Daoy (cell line): ENCODE measurements around the gene ZNF735. TPM values are rescaled to one million over a fixed set of nuclear protein-coding genes. Genes with fewer than 3 reads are reported as not detected.
"Not testable (repeated sequence)": the region's sequence is repeated elsewhere in the genome, so short reads cannot be mapped to it uniquely, and the experiment has no call there.

ENCODE experiments used
- DNase-seq: peaks from one replicate; pipeline ENCODE4 v3.0.0-alpha.2; 2015; ENCODE audit warnings: low read depth
- total RNA-seq: library from RNA; depleted of rRNA; stranded (reverse); fragments of >200 nt; shearing (Covaris generic); gene quantifications from 2 replicates; pipeline ENCODE4 v1.2.3, GENCODE V29; 2014; rRNA removed

Gene ZNF735
- not detected in 2 replicates for total RNA-seq

DNA sequence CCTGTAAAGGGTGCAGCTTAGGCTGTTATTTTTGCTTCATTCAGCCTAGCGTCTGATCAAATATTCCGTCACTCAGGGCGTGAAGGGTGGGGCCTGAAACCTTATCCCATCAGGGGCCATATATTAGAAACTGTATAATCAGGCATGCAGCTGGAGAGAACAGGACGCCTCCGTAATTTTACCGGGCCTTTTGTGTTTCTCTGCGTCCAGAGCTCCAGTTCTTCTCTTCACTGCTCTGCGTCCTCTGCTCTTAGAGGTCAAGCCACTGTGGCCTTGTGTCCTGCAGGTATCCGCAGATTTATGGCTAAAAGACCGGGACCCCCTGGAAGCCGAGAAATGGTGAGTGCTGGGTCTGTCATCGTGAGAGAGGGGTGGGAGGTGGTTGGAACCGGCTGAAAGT is at the start of gene ZNF735:
Gene ZNF735 (plus strand): TSS at position 301 of the 400 bp plus-strand sequence. CDS start 0 bp downstream, at position 301.
- DNase-seq = no peak

DNA sequence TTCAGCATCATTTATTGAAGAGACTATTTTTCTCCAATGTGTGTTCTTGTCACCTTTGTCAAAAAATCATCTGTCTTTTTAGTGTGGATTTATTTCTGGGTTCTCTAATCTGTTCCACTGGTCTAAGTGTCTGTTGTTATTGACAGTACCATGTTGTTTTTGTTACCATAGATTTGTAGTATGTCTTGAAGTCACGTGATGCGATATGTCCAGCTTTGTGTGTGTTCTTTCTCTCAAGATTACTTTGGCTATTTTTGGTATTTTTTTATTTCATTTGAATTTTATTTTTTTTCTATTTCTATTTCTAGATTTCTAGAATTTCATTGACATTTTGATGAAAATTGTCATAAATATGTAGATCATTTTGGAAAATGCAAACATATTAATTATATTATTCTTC is 36.0 kb upstream of the ZNF735 start:
- DNase-seq = not testable (repeated sequence)

DNA sequence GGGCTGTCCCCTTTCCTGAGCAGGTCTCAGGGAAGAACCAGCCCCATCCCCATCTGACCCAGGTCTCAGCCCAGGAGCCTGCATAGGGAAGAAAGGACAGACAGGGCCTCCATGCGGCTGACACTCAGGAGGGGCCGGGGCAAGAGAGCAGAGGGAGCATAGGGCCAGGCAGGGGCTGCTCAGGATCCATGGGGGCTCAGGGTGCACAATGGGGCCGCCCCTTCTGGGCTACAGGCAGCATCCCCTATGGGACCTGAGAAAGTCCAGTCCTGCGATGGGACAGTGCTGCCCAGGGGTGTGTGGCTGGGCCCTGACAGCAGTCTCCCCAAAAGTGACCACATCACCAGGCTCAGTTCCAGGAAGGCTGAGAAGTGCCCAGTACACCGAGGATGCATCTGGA is 32.7 kb upstream of the ZNF735 start:
- no peak for DNase-seq

DNA sequence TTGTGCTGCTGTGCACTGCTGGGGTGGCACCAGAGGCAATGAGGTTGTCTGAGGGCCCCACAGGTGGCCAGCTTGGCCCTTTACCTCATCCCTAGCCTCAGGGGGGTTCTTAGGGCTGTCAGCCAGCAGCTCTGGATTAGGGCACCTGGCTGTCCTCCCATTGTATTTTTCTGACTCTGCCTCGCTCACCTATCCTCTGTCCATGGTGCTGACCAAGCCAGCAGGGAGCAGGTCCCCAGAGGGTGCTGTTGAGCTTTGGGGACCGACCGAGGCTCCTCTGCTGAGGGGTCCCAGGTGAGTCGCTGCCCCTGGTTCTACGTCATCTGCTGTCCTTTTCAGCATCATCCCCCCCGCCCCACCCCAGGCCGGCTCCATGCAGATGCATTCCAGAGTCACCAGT is 32.1 kb upstream of the ZNF735 start:
- DNase-seq = no peak

DNA sequence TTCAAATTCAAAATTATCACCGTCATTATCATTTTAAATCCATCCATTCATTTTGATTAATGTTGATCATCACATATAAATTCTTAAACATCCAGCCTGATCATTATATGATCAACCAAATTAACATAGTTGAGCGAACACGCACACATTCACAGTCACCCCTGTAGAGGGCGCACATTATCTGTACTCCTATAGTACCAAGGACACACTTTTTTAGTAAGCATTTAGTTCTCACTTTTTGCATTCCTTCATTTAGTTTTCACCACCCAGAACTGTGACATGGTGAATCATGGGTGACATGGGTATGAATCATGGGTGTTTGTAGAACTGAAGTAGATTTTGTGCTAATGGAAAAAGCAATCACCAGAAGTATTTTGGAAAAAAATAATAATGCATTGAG is 26.0 kb upstream of the ZNF735 start:
- DNase-seq = no peak

DNA sequence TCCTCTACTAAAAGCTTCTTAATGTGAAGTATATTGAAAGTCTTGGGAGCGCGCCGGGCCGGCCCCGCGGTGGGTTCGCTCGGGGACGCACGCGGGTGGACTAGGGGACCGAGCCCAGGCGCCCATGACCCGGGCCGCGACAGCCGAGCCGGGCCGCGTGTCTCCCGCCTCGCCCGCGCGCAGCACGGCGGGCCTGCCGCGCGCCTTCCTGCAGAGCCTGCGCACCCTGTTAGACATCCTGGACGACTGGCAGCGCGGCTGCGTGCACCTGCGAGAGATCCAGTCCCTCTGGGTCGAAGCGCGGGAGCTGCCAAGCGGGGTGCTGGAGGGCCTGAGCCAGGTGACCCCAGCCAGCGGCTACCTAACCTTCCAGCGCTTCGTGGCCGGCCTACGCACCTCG is 25.4 kb upstream of the ZNF735 start:
- no peak for DNase-seq

DNA sequence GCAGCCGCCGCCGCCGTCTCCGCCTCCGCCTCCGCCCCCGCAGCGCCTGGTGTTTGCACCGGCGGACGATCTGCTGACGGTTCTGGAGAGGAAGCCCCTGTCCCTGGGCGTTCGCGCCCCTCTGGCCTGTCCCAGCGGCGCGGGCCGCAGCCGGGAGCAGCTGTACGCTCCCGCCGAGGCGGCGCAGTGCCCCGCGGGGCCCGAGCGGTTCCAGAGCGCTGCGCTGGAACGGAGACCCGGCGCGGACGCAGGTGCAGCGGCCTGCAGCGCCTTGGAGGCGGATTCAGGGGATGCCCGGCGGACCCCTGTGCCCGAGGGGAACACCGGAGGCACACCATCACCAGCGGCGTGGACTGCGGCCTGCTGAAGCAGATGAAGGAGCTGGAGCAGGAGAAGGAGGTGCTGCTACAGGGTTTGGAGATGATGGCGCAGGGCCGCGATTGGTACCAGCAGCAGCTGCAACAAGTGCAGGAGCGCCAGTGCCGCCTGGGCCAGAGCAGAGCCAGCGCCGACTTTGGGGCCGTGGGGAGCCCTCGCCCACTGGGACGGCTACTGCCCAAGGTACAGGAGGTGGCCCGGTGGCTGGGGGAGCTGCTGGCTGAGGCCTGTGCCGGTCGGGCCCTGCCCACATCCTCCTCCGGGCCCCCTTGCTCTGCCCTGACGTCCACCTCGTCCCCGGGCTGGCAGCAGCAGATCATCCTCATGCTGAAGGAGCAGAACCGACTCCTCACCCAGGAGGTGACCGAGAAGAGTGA is 24.8 kb upstream of the ZNF735 start:
- DNase-seq = no peak

DNA sequence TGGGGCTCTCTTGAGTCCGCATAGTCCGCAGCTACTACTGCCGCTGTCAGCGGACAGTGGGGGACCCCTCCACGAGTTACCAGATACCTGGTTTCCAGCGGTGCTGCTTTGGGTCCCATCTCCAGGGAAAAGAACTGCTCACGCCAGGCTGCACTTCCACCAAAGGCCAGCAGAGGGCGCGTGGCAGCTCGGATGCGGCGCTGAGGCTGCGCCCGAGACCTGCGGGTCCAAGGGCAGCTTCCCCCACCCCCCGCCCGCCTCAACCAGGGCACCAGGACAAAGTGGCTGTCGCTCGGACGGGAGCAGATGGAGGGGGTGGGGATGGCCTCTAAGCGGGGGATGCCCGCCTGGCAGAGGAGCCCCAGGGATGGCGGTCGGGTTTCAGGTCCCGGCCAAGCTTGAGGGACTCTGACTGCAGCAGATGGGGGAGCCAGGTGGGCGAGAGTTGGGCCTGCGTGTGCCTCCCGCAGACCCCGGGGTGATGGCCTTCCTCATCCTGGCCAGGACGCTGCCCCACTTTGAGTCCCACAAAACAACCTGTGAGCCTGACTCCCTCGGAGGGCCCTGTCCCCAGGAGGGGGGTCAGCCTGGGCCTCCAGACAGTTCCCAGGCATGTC is 23.8 kb upstream of the ZNF735 start:
- DNase-seq = no peak

DNA sequence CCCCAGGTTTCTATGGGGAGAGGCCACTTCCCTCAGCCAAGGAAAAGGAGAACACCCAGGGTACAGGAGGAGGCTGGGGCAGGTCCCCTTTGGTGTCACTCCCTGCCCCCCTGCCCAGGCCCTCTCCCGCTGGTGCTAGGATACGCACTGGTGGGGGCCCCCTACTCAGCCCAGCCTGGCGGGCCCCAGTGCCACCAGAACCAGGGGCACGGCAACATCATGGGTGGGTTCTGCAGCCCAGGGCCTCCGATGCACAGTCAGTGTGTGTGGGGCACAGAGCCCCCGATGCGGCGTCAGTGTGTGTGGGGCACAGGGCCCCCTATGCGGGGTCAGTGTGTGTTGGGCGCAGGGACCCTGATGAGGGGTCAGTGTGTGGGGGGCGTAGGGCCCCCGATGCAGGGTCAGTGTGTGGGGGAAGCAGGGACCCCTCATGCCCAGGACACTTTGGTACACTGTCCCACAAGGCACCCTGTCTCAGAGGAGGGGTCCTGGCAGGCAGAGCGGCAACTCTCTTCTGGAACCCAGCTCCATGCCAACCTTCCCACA is 23.1 kb upstream of the ZNF735 start:
- no peak for DNase-seq

DNA sequence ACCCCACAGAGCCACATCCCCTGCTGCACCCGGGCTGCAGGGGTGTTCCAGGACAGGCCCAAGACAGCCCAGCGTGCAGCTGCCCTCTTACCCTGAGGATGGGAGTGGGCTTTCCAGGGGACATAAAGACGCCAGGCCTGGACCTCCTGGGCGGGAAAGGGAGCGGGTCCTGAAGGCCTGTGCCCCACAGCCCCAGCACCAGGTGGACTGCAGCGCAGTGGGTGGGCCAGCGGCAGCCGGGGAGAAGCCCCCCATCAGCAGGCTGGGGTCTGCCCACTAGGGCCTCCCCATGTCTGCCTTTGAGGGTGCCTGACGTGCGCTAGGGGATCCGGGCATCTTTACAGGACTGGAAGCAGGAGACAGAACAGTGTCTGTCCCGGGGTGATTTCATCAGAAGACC is 22.6 kb upstream of the ZNF735 start:
- no peak for DNase-seq

DNA sequence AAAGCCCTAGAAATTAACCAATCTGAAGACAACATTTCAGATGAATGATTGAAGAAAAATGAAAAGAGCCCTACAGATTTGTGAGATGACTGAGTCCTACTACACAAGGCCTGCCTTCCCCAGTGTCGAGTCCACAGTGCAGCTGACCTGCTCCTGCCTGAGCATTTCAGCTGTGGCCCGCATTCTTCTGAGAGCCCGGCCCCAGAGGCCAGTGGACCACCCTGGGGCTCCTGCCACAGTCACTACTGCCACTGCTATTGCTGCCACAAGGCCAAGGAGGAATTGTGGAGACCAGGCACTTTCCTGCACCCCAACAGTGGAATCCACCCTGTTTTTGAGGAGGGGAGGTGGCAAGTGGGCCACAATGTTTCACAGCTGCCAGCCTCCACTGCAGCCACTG is 19.6 kb upstream of the ZNF735 start:
- no peak for DNase-seq

DNA sequence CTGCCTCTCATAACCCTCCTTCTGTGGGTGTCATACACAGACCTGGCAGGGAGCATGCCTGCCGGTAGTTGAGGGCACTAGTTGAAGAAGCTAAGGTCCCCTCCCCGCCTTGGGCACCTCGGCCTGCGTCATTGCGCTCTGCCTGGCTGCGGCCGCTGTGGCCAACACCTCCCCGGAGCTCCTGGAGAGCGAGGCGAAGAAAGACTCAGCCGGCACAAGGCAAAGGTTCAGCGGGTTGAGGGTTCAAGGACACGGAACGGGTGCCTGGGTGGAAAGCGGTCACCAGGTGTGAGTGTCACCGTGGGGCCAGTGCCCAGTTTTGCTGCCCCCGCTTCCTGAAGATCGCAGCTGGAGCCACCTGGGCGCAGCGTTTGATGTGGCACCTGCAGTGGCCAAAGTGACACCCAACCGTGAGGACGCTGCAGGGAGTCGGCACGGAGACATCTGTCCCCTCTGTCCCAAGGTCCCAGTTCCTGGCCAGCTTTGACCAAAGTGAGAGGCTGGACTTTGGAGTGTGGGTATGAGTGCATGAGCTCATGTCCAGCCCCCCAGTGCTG is 14.8 kb upstream of the ZNF735 start:
- DNase-seq = no peak

DNA sequence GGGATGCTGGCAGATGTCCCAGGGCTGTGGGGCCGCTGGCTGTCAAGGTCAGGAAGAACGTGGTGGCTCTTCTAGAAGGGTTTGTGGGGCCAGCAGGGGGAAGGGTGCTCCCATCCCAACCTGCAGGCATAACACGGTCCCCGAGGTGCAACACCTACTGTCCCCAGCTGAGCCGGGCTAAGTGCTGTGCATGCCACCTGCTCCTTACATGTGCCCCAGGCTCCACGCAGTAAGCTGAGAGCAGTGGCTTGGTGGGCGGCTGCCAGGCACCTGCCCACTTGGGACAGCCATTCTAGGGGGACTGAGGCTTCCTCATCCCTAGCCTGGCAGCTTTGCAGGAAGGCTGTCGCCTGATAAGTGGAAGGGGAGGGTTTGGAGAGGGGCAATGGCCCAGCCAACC is 14.2 kb upstream of the ZNF735 start:
- no peak for DNase-seq

DNA sequence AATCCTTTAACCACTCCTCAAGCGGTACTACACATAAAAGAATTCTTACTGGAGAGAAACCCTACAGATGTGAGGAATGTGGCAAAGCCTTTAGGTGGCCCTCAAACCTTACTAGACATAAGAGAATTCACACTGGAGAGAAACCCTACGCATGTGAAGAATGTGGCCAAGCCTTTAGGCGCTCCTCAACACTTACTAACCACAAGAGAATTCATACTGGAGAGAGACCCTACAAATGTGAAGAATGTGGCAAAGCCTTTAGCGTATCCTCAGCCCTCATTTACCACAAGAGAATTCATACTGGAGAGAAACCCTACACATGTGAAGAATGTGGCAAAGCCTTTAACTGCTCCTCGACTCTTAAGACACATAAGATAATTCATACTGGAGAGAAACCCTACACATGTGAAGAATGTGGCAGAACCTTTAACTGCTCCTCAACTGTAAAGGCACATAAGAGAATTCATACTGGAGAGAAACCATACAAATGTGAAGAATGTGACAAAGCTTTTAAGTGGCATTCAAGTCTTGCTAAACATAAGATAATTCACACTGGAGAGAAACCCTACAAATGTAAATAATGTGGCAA is 12.8 kb downstream of the ZNF735 start:
- DNase-seq = not testable (repeated sequence)

DNA sequence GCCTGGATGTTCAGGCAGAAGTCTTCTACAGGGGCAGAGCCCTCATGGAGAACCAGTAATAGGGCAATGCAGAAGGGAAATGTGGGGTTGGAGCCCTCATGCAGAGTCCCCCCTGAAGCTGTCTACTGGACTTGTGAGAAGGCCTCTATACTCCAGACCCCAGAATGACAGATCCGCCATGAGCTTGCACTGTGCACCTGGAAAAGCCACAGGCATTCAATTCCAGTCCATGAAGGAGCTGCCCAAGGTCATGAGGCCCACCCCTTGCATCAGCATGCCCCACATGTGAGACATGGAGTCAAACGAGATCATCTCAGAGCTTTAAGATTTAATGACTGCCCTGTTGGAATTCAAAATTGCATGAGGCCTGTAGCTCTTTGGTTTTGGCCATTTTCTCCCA is 16.4 kb downstream of the ZNF735 start:
- DNase-seq = no peak

DNA sequence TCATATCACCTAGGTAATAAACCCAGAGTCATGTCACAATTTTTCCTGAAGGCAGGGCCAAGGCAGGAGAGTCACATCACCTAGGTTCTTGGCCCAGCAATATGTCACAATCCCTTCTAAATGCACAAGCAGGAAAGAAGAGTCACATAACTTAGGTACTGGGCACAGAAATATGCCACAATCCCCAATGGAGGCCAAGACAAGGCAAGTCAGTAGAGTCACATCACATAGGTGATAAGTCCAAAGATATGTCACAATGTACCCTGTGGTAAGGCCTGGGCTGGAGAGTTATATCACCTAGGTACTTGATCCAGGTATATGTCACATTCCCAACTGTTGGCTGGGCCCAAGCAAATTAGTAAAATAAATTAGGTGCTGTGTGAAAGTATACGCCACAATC is 21.2 kb downstream of the ZNF735 start, which contains the start of gene ZNF679:
Gene ZNF679 (plus strand): TSS at position 301 of the 400 bp plus-strand sequence. CDS start 20,644 bp downstream, outside the sequence.
- DNase-seq = not testable (repeated sequence)

DNA sequence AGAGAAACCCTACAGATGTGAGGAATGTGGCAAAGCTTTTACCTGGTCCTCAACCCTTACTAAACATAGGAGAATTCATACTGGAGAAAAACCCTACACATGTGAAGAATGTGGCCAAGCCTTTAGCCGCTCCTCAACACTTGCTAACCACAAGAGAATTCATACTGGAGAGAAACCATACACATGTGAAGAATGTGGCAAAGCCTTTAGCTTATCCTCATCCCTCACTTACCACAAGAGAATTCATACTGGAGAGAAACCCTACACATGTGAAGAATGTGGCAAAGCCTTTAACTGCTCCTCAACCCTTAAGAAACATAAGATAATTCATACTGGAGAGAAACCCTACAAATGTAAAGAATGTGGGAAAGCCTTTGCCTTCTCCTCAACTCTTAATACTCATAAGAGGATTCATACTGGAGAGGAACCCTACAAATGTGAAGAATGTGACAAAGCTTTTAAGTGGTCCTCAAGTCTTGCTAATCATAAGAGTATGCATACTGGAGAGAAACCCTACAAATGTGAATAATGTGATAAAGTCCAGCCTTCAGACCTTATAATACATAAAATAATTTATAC is 59.4 kb downstream of the ZNF735 start:
- no peak for DNase-seq

Other genes starting within 250 kb of the ZNF735 start
- not detected in 2 replicates for gene ZNF722, start 208.4 kb upstream of the ZNF735 start, total RNA-seq
- not detected in 2 replicates for gene ZNF727, start 161.8 kb upstream of the ZNF735 start, total RNA-seq
- gene ZNF679, start 21.3 kb downstream of the ZNF735 start, total RNA-seq = not detected in 2 replicates
- 8.1 and 8.9 TPM in 2 replicates for gene ZNF736, start 106.8 kb downstream of the ZNF735 start, total RNA-seq